ENCODE data around the gene LDB2.

DNA sequence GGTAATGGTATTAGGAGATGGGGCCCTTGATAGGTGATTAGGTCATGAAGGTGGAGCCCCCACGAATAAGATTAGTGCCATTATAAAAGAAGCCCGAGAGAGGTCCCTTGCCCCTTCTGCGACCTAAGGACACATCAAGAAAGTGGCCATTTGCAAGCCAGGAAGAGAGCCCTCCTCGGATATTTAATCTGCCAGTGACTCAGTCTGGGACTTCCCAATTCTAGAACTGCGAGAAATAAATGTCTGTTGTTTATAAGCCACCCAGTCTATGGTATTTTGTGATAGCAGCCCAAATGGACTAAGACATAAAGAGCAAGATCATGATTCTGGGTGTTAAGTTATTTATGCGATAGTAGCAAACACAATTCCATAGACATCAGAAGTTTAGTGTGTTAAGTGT is 192.2 kb downstream of the LDB2 start:
- no peak for TF ChIP-seq EZH2phosphoT487 (IDR thresholded peaks at IDR 0.05; ENCODE audit: borderline replicate concordance, low read length)
- TF ChIP-seq, protein P1, sequence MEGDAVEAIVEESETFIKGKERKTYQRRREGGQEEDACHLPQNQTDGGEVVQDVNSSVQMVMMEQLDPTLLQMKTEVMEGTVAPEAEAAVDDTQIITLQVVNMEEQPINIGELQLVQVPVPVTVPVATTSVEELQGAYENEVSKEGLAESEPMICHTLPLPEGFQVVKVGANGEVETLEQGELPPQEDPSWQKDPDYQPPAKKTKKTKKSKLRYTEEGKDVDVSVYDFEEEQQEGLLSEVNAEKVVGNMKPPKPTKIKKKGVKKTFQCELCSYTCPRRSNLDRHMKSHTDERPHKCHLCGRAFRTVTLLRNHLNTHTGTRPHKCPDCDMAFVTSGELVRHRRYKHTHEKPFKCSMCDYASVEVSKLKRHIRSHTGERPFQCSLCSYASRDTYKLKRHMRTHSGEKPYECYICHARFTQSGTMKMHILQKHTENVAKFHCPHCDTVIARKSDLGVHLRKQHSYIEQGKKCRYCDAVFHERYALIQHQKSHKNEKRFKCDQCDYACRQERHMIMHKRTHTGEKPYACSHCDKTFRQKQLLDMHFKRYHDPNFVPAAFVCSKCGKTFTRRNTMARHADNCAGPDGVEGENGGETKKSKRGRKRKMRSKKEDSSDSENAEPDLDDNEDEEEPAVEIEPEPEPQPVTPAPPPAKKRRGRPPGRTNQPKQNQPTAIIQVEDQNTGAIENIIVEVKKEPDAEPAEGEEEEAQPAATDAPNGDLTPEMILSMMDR (conservative IDR thresholded peaks at IDR 0.05; ENCODE audit: low read depth, low read length), result no peak

All from PC-3 (cell line).